Activated T-cell treated with anti-CD3 and anti-CD28 coated beads for 4 hours (primary cell): ENCODE data around the gene METAP1.
"Not testable (repeated sequence)": the region's sequence is repeated elsewhere in the genome, so short reads cannot be mapped to it uniquely, and the experiment has no call there.

Source experiments
- DNase-seq: peaks from one replicate; pipeline ENCODE4 v3.0.0-alpha.2; 2020

The METAP1 gene

DNA sequence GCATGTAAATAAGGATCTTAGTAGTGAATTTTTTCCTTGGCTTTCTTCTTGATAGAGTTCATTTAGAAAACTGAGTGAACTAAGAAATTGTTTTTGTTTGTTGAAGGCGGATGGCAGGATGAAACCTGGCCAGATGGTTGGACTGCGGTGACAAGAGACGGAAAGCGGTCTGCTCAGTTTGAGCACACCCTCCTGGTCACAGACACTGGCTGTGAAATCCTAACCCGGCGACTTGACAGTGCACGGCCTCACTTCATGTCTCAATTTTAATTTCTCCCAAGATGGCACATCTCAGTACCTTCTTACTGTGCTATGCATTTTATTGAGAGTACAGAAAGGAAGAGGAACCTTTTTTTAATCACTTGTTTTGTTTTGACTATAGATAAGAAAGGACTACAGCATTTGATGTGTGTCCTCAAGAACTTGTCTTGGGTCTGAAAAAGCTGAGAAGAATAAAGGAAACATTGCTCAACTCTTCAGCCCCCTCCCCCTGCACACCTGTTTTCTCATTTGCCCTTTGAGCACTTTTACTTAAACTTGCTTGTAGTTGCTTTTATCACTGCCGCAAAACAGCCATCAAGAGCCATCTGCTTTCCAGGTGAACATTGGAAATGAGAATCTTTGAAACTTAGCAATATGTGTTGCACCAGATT is 65.7 kb downstream of the METAP1 start:
- no peak for DNase-seq

- DNase-seq, result no peak
These were observed 66.6 kb downstream of the METAP1 start for GRCh38 chr4:99062120-99062519.

- DNase-seq, result not testable (repeated sequence)
These were observed 70.0 kb downstream of the METAP1 start for GRCh38 chr4:99065521-99065920.

- DNase-seq, result no peak
These were observed 72.1 kb downstream of the METAP1 start for GRCh38 chr4:99067617-99068016.

- DNase-seq, result no peak
These were observed 75.6 kb downstream of the METAP1 start for GRCh38 chr4:99071159-99071558.

- DNase-seq, result no peak
These were observed 79.3 kb downstream of the METAP1 start for GRCh38 chr4:99074816-99075215.

DNA sequence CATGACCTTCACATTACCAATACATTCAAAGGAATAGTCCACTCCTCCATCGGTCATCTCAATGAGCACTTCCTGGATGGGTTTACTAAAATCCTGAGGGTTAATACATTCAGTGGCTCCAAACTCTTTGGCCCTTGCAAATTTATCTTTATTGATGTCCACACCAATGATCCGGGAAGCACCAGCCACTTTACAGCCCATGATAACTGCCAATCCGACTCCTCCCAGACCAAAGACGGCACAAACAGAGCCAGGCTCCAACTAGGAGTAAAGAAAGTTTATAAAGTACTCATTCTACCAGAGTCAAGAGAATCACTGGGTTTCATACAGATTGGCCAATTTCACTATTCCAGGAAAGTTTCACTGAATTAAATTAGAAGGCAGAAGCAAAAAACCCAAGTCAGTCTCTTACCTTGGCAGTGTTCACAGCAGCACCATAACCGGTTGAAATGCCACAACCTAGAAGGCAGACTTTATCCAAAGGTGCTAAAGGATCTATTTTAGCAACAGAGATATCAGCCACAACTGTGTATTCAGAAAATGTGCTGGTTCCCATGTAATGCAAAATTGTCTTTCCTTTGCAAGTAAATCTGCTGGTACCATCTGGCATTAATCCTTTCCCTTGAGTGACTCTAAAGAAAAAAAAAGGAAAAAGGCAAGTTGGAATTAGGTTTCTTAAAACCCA is 80.9 kb downstream of the METAP1 start:
- DNase-seq, result no peak

DNA sequence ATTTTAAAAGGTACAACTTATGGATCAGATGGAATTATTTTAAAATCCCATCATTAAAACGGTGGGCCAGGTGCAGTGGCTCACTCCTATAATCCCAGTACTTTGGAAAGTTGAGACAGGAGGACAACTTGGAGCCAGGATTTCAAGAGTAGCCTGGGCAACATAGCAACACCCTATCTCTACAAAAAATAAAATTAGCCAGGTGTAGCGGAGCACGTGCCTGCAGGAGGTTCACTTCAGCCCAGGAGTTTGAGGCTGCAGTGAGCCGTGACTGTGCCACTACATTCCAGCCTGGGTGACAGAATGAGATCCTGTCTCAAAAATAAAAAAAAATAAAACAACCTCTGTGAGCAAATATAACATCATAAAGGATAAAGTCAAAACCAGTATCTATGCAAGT is 81.7 kb downstream of the METAP1 start:
- no peak for DNase-seq

DNA sequence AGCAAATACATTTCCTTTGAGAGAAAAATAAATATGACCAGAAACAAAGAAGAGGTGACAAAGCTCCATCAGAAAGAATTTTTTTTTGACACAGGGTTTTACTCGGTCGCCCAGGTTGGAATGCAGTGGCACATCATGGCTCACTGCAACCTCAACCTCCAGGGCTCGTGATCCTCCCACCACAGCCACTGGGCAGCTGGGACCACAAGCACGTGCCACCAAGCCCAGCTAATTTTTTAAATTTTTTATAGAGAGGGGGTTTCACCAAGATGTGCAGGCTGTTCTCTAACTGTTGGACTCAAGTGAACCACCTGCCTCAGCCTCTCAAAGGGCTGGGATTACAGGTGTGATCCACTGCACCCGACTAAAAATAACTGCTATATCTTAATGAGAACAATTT is 82.8 kb downstream of the METAP1 start:
- DNase-seq, result no peak

DNA sequence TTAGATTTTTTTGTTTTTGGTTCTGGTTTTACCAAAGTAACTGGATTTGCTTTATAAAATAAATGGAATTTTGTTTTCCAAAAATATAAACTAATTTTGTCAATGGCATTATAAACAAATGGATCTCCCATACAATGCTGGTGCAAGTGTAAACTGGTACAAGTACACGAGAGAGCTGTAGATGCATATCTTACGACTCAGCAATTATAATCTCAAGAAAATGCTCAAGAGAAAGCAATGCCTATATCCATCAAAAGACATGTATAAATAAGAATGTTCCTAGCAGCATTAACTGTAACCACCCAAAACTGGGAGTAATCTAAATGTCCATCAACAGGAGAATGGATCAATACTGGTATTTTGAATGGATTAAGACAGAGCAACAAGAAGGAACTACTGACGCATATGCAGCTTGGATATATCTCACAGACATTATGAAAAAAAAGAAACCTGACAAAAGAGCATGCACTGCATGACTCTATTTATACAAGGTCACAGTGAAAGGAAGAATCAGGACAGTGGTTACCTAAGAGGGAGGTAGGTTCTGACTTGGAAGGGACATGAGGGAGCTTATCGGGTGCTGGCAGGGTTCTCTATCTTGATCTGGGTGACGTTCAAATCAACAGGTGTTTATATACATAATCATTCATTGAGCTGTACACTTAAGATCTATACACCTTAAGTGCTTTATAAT is 83.6 kb downstream of the METAP1 start:
- DNase-seq, result no peak

DNA sequence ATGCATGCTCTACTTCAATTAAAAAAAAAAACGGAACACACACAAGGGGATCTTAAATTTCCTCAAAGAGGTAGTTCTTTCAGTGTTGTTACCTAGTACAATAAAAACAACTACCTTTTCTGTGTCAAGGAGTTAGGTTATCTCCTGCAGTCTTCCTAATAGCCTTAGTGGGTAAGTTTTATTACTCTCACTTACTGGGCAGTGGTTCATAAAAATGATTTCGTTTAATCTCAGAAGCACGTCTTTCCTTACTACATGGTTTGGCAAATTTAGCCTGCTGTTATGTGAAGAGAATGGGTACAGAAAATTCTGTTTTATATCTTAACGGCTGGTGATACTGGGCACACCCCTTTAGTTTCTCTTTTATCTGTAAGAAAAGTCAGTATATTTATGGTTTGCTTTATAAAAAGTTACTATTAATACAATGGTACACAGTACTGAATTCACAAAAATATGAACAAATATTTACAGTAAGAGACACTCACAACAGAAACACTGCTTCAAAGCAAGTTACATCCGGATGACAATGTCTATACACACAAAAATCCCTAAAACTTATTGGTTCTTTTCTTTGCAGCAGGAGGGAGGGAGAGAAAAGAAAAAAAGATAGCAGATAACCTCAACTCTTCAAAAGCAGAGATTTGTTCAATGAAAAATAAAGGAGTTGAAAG is 84.2 kb downstream of the METAP1 start:
- DNase-seq, result no peak

DNA sequence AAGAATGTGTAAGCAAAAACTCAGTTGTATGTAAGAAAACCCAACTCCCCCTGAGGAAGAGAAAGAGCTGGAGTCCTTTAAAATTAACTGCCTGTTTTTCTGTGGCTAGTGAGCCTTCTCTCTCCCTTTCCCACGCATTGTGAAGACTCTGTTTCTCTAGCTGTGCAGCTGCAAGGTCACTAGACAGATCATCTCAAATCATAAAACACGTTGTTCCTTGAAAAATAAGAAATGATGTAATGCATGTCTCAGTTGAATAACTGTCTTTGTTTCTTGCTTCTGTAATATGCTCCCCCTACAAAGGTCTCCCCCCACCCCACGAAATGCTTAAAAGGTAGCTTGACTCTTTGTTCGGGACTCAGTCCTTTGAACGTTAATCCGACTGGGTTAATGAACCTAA is 85.3 kb downstream of the METAP1 start:
- DNase-seq, result not testable (repeated sequence)

GRCh38 chr4:99082192-99082591 is 86.7 kb downstream of the METAP1 start:
- no peak for DNase-seq

DNA sequence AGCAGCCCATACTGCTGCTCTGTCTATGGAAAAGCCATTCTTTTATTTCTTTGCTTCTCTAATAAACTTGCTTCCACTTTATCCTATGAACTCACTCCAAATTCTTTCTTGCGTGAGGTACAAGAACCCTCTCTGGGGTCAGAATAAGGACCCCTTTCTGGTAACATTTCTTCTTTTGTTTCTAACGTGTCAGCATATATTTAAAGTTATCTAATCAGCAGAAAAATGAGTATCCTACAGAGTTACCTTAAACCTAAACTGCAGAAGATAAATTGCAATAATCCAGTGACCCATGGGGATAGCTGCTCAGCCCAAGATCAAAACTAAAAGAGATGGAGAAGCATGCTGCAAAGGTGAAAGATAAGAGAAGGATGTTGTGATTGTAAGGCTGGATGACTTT is 89.1 kb downstream of the METAP1 start:
- DNase-seq, result no peak

GRCh38 chr4:99088023-99088449 is 92.5 kb downstream of the METAP1 start:
- DNase-seq, result peak; percentile 1

DNA sequence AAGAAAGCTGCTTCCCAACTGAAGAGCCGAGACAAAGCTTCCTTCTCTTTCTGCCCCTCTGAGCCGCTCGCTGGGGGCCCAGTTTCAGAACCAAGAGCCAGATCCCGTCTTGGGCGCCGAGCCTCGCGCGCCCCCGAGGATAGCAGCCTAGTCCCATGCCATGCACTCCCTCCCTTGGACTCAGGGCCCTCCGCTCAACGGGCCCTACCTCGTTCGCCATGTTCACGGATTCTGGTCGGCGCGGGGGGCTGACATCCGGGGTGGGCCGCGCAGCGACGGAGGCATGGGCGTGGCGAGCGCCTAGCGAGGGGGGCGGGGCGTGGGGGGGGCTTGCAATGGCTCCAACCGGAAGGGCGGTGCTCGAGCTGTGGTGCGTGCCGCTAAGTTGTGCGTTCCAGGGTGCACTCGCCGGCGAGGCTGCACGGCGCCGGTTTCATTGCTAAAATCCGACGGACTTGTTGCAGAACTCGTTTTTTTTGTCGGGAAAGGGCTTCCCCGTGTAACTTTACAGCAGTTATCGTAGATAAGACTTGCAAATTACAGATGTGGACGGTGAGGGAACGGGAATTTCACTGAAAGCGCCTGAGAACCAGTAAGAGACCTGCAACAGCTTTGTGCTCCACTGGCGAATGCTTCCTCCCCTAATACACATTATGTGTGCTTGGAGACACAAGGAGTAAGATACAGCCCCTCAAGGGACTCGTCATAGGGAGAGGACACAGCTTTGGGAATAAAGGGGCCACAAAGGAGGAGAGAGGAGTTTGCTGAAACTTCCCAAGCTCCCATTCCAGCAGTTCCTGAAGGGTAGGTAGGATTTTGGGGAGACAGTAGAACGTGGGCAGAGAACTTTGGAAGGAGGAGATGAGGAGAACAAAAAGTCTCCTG is 93.2 kb downstream of the METAP1 start, which contains the start of gene ADH5:
Gene ADH5 (minus strand): TSS at position 308 of the 885 bp plus-strand sequence. CDS start 88 bp downstream, at position 220.
- peak; percentile 87 for DNase-seq

DNA sequence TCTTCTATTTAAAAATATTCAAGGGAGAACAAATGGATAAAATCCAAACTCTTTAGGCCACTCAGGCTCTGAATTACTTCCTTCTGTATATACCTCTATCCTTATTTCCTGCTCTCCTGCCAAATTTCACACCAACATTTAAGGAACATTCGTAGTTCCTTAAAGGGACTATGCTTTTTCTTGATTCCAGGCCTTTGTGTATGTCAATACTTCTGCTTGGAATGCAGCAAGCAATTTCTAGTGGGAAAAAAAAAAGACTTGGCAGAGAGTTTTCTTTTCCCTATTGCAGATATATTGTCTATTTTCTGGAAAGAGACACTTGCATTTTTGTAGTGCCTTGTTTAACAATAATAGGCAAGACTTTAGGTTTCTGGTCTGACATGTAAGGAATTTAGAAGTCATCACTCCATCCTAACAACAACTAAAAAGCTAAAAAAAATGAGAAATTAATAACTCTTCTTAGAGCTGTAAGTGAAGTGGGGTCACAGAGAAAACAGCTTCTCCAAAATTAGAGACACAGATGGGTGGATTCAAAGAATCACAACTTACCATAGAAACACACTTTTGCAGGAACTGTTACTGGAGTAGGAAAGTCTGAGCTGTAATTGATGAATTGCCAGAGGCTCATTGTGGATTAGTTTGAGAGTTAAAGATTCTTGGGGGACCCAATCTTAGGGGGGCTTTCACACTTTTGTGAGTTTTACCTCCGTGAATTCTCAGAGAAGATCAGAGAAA is 95.1 kb downstream of the METAP1 start:
- no peak for DNase-seq

- no peak for DNase-seq
These were observed 95.7 kb downstream of the METAP1 start for GRCh38 chr4:99091216-99091575.

- not testable (repeated sequence) for DNase-seq
These were observed 96.3 kb downstream of the METAP1 start for GRCh38 chr4:99091841-99092240.

GRCh38 chr4:99099311-99099710 is 103.8 kb downstream of the METAP1 start:
- no peak for DNase-seq

GRCh38 chr4:99099814-99100213 is 104.3 kb downstream of the METAP1 start:
- not testable (repeated sequence) for DNase-seq

DNA sequence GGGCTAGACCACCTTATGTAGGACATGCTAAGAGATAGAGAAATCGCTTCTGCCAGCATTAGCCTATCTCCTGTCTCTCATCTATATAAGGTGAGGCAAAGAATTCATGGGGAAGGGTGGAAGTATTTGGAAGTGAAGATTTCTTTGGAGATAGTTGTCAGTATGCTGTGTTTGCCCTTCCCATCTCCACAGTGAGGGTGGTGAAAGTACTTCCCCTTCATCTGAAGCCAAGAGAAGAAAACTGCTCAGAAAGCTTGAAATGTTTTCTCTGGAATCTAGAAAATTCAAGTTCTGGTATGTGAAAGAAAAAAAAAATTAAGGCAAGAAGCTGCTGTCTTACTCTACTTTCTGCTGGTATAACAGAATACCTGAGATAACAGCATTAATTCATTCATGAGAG is 105.4 kb downstream of the METAP1 start:
- no peak for DNase-seq
